A549 (cell line): ENCODE data around the gene HOXC12. TPM values are rescaled to one million over a fixed set of nuclear protein-coding genes. Genes with fewer than 3 reads are reported as not detected.

Experiments
- ATAC-seq, 2 experiments: fragments of 200-7000 bp in 1 of 2; fragments of >200 bp in 1 of 2; cut with Nextera tagmentation in 1 of 2; cut with Tn5 transposase in 1 of 2; 3 replicates each; pipeline versions ENCODE4 v1.8.0 to v1.9.1; 2018 to 2020; ENCODE audit warnings: mild to moderate bottlenecking in 1 of 2, moderate library complexity in 1 of 2
- CTCF ChIA-PET: fragments of 300-600 bp; sonication (Branson Sonifier 250); formaldehyde crosslinking; extraction: SDS; loops from one replicate; lab custom pipeline; 2021; ENCODE audit warnings: antibody characterized with exemption, inconsistent platforms; lab: Yijun Ruan, JAX
- POLR2A ChIA-PET: fragments of 350-600 bp; formaldehyde crosslinking; extraction: SDS; loops from one replicate; lab custom pipeline; 2021; ENCODE audit warnings: antibody characterized with exemption, inconsistent platforms; lab: Yijun Ruan, JAX
- DNase-seq, 2 experiments: peaks; one replicate each; pipeline versions ENCODE4 v3.0.0 to v3.0.0-alpha.2; 2011 to 2016; ENCODE audit warnings: low read depth in 1 of 2, low spot score in 1 of 2
- FAIRE-seq: peaks from 2 replicates; lab custom pipeline; 2011; peaks lifted over from hg19 to GRCh38; lab: Jason Lieb, UNC
- H3K27ac ChIP-seq, 2 experiments: fragments of >200 bp; sonication (Bioruptor Twin); formaldehyde crosslinking; 3 replicates each; pipeline ENCODE4 v1.5.1; 2016 to 2017
- H3K4me1 ChIP-seq: fragments of >200 bp; sonication (Bioruptor Twin); formaldehyde crosslinking; 3 replicates; pipeline ENCODE4 v1.6.1; 2016
- H3K4me2 ChIP-seq: fragments of >200 bp; sonication (Bioruptor Twin); formaldehyde crosslinking; 3 replicates; pipeline ENCODE4 v1.6.1; 2016
- H3K4me3 ChIP-seq: fragments of >200 bp; sonication (Bioruptor Twin); formaldehyde crosslinking; 3 replicates; pipeline ENCODE4 v1.5.1; 2016
- H3K9me3 ChIP-seq: fragments of >200 bp; sonication (Bioruptor Twin); formaldehyde crosslinking; 3 replicates; pipeline ENCODE4 v1.6.1; 2016
- BHLHE40 ChIP-seq: IDR thresholded peaks from 2 replicates; pipeline ENCODE4 v1.6.1; 2012; ENCODE audit warnings: low read depth, low read length, inconsistent platforms
- ESRRA ChIP-seq: fragments of 150-350 bp; IDR thresholded peaks from 2 replicates; pipeline ENCODE4 v1.6.1; 2014; ENCODE audit warnings: mild to moderate bottlenecking, low read length, borderline replicate concordance
- FOSL2 ChIP-seq, 2 experiments: fragments of 450-650 bp in 1 of 2; fragments of >200 bp in 1 of 2; sonication (Bioruptor Twin) in 1 of 2; formaldehyde crosslinking; IDR thresholded peaks; 2 replicates each; pipeline versions ENCODE4 v1.5.0 to v1.6.1; 2016 to 2020; ENCODE audit warnings: mild to moderate bottlenecking in 1 of 2, moderate library complexity in 1 of 2
- FOXS1 ChIP-seq: fragments of 250-450 bp; sonication (Bioruptor Pico); IDR thresholded peaks from 2 replicates; pipeline ENCODE4 v1.5.0; 2020; ENCODE audit warnings: mild to moderate bottlenecking, moderate library complexity
- MYC ChIP-seq: IDR thresholded peaks from 2 replicates; pipeline ENCODE4 v1.6.1; 2012; ENCODE audit warnings: mild to moderate bottlenecking, inconsistent platforms, low read length, improper control_type of control experiment, borderline replicate concordance
- NFE2L2 ChIP-seq: fragments of 150-350 bp; conservative IDR thresholded peaks from 2 replicates; pipeline ENCODE4 v1.6.1; 2014; ENCODE audit warnings: low read length
- NR3C1 ChIP-seq: fragments of >200 bp; sonication (Bioruptor Twin); formaldehyde crosslinking; IDR thresholded peaks from 3 replicates; pipeline ENCODE4 v1.6.1; 2017
- POLR2A ChIP-seq: IDR thresholded peaks from 2 replicates; pipeline ENCODE4 v1.6.1; 2012; ENCODE audit warnings: mild to moderate bottlenecking, low read length
- RAD21 ChIP-seq, 2 experiments: fragments of >200 bp in 1 of 2; sonication (Bioruptor Twin) in 1 of 2; formaldehyde crosslinking in 1 of 2; IDR thresholded peaks in 1 of 2; conservative IDR thresholded peaks in 1 of 2; 2 replicates in 1 of 2; 3 replicates in 1 of 2; pipeline ENCODE4 v1.6.1; 2012 to 2018; ENCODE audit warnings: inconsistent platforms in 1 of 2
- RNF2 ChIP-seq: fragments of 200-600 bp; sonication (generic); IDR thresholded peaks from 2 replicates; pipeline ENCODE4 v1.6.1; 2016; ENCODE audit warnings: low read depth, mild to moderate bottlenecking, antibody characterized with exemption, moderate library complexity, borderline replicate concordance
- SREBF2 ChIP-seq: fragments of 450-650 bp; IDR thresholded peaks from 2 replicates; pipeline ENCODE4 v1.6.1; 2014; ENCODE audit warnings: mild to moderate bottlenecking, moderate library complexity
- TP53 ChIP-seq: fragments of 250-450 bp; sonication (Bioruptor Pico); IDR thresholded peaks from 2 replicates; pipeline ENCODE4 v1.5.0; 2021; ENCODE audit warnings: mild to moderate bottlenecking, moderate library complexity
- ZNF302 ChIP-seq: fragments of 250-450 bp; sonication (Bioruptor Pico); IDR thresholded peaks from 2 replicates; pipeline ENCODE4 v1.9.0; 2021; ENCODE audit warnings: inconsistent platforms, mild to moderate bottlenecking, moderate library complexity
- ZSCAN20 ChIP-seq: fragments of 250-450 bp; sonication (Bioruptor Pico); IDR thresholded peaks from 2 replicates; pipeline ENCODE4 v1.8.0; 2022; ENCODE audit warnings: mild to moderate bottlenecking, moderate library complexity
- WGBS: methylation state at CpG from one replicate; pipeline ENCODE4 v1.1.6; 2017; ENCODE audit errors: missing lambda C conversion rate; 5-methylcytosine and 5-hydroxymethylcytosine counted together
- polyA plus RNA-seq, 4 experiments: library from polyadenylated mRNA; depleted of rRNA in 3 of 4; stranded (reverse); fragments of >200 nt; fragmentation: RNase III in 1 of 4; extraction: RNeasy Plus Mini Kit Qiagen cat#74134 plus additional on column Dnase treatment in 1 of 4; gene quantifications; 2 replicates in 3 of 4; 3 replicates in 1 of 4; pipeline ENCODE4 v1.2.3, GENCODE V29; 2011 to 2017
- TF ChIP-seq, protein P1 (sequence below): fragments of 150-350 bp; IDR thresholded peaks from 2 replicates; pipeline ENCODE4 v1.6.1; 2014; ENCODE audit warnings: low read depth, mild to moderate bottlenecking, low read length
- TF ChIP-seq, protein P2 (sequence below): fragments of 200-600 bp; sonication (generic); IDR thresholded peaks from 2 replicates; pipeline ENCODE4 v1.6.1; 2016; ENCODE audit warnings: antibody characterized with exemption, mild to moderate bottlenecking, moderate library complexity
- TF ChIP-seq, protein P3 (sequence below): fragments of >200 bp; sonication (Bioruptor Twin); formaldehyde crosslinking; IDR thresholded peaks from 3 replicates; pipeline ENCODE4 v1.5.1; 2016

The HOXC12 gene
- polyA plus RNA-seq, 2 of the 4 experiments (the other 2 are of a cell fraction), result not detected

DNA sequence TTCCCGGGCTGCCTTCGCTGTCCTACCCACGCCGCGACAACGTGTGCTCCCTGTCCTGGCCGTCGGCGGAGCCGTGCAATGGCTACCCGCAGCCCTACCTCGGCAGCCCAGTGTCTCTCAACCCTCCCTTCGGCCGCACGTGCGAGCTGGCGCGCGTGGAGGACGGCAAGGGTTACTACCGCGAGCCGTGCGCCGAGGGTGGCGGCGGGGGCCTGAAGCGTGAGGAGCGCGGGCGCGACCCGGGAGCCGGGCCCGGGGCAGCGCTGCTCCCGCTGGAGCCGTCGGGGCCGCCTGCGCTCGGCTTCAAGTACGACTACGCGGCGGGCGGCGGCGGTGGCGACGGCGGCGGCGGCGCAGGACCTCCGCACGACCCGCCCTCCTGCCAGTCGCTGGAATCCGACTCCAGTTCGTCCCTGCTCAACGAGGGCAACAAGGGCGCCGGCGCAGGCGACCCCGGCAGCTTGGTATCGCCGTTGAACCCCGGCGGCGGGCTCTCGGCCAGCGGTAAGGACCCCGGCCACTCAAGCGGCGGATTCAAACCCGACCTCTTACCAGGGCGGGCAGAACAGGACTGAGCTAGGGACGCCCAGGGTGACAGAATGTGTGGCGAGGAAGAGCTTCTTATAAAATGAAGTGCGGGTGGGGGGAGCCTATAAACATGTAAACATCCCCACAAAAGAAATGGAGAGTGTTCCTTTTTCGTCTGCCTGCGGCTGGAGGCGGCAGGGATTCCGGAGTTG lies 503 bp downstream of the HOXC12 start:
- no peaks in the 10 kb centered on the region for H3K9me3 ChIP-seq
- WGBS, result 90% methylated on average over 86 of the region's 86 CpGs
- no peak overlapping the region for H3K4me3 ChIP-seq
- ATAC-seq, result no peak
- FAIRE-seq, result no peak
- H3K27ac ChIP-seq, result no peak overlapping the region
- 0 out of 3 replicates have a peak, but pooled peaks cover 2% of the 10 kb centered on the region for H3K4me1 ChIP-seq
- no peak for DNase-seq
- ChIA-PET CTCF (interaction anchor here (0.6 to 1.8 kb wide), 7 partner anchors 13 to 209 kb away, joined by 3 to 9 read pairs (median 5); partner anchors contain the start of genes HOXC10 and HOXC13), POLR2A (no interaction called here)
- no peak overlapping the region for H3K4me2 ChIP-seq
- no peak for TF ChIP-seq MYC
- no peak for TF ChIP-seq RAD21 (conservative IDR thresholded peaks at IDR 0.05 in 1 of 2, IDR thresholded peaks at IDR 0.05 in 1 of 2)
- no peak for TF ChIP-seq TP53
- TF ChIP-seq POLR2A, result no peak
- no peak for TF ChIP-seq NR3C1
- TF ChIP-seq, protein P1, sequence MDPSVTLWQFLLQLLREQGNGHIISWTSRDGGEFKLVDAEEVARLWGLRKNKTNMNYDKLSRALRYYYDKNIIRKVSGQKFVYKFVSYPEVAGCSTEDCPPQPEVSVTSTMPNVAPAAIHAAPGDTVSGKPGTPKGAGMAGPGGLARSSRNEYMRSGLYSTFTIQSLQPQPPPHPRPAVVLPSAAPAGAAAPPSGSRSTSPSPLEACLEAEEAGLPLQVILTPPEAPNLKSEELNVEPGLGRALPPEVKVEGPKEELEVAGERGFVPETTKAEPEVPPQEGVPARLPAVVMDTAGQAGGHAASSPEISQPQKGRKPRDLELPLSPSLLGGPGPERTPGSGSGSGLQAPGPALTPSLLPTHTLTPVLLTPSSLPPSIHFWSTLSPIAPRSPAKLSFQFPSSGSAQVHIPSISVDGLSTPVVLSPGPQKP, result no peak
- no peak for TF ChIP-seq SREBF2
- TF ChIP-seq FOXS1 (CRISPR knock-in tag), result no peak
- TF ChIP-seq, protein P2, sequence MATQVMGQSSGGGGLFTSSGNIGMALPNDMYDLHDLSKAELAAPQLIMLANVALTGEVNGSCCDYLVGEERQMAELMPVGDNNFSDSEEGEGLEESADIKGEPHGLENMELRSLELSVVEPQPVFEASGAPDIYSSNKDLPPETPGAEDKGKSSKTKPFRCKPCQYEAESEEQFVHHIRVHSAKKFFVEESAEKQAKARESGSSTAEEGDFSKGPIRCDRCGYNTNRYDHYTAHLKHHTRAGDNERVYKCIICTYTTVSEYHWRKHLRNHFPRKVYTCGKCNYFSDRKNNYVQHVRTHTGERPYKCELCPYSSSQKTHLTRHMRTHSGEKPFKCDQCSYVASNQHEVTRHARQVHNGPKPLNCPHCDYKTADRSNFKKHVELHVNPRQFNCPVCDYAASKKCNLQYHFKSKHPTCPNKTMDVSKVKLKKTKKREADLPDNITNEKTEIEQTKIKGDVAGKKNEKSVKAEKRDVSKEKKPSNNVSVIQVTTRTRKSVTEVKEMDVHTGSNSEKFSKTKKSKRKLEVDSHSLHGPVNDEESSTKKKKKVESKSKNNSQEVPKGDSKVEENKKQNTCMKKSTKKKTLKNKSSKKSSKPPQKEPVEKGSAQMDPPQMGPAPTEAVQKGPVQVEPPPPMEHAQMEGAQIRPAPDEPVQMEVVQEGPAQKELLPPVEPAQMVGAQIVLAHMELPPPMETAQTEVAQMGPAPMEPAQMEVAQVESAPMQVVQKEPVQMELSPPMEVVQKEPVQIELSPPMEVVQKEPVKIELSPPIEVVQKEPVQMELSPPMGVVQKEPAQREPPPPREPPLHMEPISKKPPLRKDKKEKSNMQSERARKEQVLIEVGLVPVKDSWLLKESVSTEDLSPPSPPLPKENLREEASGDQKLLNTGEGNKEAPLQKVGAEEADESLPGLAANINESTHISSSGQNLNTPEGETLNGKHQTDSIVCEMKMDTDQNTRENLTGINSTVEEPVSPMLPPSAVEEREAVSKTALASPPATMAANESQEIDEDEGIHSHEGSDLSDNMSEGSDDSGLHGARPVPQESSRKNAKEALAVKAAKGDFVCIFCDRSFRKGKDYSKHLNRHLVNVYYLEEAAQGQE, result no peak

DNA sequence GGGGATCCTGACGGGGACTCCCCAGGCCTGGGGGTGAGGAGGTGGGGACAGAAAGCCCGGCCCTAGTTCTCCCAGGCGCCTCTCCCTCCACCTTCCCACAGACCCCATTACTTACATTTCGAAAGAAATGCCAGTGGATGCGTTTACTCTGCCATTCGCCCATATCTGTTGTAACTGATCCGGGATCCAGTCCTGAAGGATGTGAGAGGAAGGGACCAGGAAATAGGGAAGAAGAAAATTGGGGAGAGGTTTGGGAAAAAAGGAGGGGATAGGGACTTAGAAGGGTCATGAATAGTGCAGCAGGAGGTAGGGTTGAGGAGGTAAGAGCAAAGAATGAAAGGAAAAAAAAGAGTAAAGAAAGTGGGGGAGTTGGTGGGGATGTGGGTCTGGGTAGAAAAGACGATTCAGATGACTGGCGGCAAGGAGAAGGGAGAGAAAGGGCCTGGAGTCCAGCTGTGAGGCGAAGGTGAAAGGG lies 1.1 kb downstream of the HOXC12 start:
- no peaks in the 10 kb centered on the region for H3K4me1 ChIP-seq
- no peaks in the 10 kb centered on the region for H3K9me3 ChIP-seq
- no peak for DNase-seq
- H3K27ac ChIP-seq, result no peak overlapping the region
- H3K4me2 ChIP-seq, result no peak overlapping the region
- 90% methylated on average over 10 of the region's 10 CpGs for WGBS
- no peak overlapping the region for H3K4me3 ChIP-seq
- ChIA-PET POLR2A (no interaction called here), CTCF (interaction anchor here (1.4 to 1.8 kb wide), 3 partner anchors 17 to 210 kb away, joined by 3 to 9 read pairs (median 6); partner anchors contain the start of genes HOXC10 and HOXC13)
- no peak for ATAC-seq
- FAIRE-seq, result no peak
- TF ChIP-seq NR3C1 (no peak), NFE2L2 (no peak), BHLHE40 (no peak), RNF2 (no peak), ZNF302 (no peak), ZSCAN20 (CRISPR knock-in tag) (no peak), FOSL2 (IDR thresholded peaks at IDR 0.05) (no peak), FOSL2 (CRISPR knock-in tag; IDR thresholded peaks at IDR 0.05) (no peak), ESRRA (no peak)
- TF ChIP-seq, protein P3, sequence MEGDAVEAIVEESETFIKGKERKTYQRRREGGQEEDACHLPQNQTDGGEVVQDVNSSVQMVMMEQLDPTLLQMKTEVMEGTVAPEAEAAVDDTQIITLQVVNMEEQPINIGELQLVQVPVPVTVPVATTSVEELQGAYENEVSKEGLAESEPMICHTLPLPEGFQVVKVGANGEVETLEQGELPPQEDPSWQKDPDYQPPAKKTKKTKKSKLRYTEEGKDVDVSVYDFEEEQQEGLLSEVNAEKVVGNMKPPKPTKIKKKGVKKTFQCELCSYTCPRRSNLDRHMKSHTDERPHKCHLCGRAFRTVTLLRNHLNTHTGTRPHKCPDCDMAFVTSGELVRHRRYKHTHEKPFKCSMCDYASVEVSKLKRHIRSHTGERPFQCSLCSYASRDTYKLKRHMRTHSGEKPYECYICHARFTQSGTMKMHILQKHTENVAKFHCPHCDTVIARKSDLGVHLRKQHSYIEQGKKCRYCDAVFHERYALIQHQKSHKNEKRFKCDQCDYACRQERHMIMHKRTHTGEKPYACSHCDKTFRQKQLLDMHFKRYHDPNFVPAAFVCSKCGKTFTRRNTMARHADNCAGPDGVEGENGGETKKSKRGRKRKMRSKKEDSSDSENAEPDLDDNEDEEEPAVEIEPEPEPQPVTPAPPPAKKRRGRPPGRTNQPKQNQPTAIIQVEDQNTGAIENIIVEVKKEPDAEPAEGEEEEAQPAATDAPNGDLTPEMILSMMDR, result no peak
